ENCODE data around the gene TNFSF11. TPM values are rescaled to one million over a fixed set of nuclear protein-coding genes. Genes with fewer than 3 reads are reported as not detected.

TNFSF11 gene
- total RNA-seq, 4 donors from 2014 or later: not detected

GRCh38 chr13:42543215-42543797 lies 30.6 kb upstream of the TNFSF11 start:
- Histone ChIP-seq H3K4me1 (no peaks in the 10 kb centered on the region), H3K4me3 (no peak overlapping the region), H3K27me3 (no peaks in the 10 kb centered on the region), H3K9me3 (no peaks in the 10 kb centered on the region), H3K27ac (no peak overlapping the region), H3K36me3 (no peaks in the 10 kb centered on the region)
- WGBS, 2 donors: 61 to 74% methylated on average over 4 of the region's 4 CpGs
- no peak for DNase-seq (ENCODE audit: low spot score in 2 of 2)
- no peak for TF ChIP-seq EP300 (IDR thresholded peaks at IDR 0.05)
- TF ChIP-seq CTCF (IDR thresholded peaks at IDR 0.05): no peak
- no peak for TF ChIP-seq POLR2A (IDR thresholded peaks at IDR 0.05)

- Histone ChIP-seq H3K27ac (no peak overlapping the region), H3K4me3 (no peak overlapping the region), H3K36me3 (no peaks in the 10 kb centered on the region), H3K4me1 (no peaks in the 10 kb centered on the region), H3K27me3 (no peaks in the 10 kb centered on the region), H3K9me3 (no peaks in the 10 kb centered on the region)
- no peak for DNase-seq (ENCODE audit: low spot score in 2 of 2)
- WGBS, 2 donors: 62 to 71% methylated on average over 4 of the region's 4 CpGs
- no peak for TF ChIP-seq CTCF (IDR thresholded peaks at IDR 0.05)
- TF ChIP-seq POLR2A (IDR thresholded peaks at IDR 0.05): no peak
- TF ChIP-seq EP300 (IDR thresholded peaks at IDR 0.05): peak in 1 of 2 donors; percentile 67
Observed at GRCh38 chr13:42544246-42544926, 29.6 kb upstream of the TNFSF11 start.

- Histone ChIP-seq H3K27ac (no peak overlapping the region), H3K4me1 (no peaks in the 10 kb centered on the region), H3K9me3 (no peaks in the 10 kb centered on the region), H3K4me3 (no peak overlapping the region), H3K27me3 (no peaks in the 10 kb centered on the region), H3K36me3 (no peaks in the 10 kb centered on the region)
- WGBS, 2 donors: 87 to 90% methylated on average over 3 of the region's 3 CpGs
- TF ChIP-seq CTCF (IDR thresholded peaks at IDR 0.05): no peak
- no peak for TF ChIP-seq EP300 (IDR thresholded peaks at IDR 0.05)
- no peak for TF ChIP-seq POLR2A (IDR thresholded peaks at IDR 0.05)
- DNase-seq (ENCODE audit: low spot score in 2 of 2): no peak
Observed at GRCh38 chr13:42545842-42546241, 28.1 kb upstream of the TNFSF11 start.

GRCh38 chr13:42547612-42548011 lies 26.3 kb upstream of the TNFSF11 start:
- Histone ChIP-seq H3K4me3 (no peak overlapping the region), H3K9me3 (no peaks in the 10 kb centered on the region), H3K27ac (no peak overlapping the region), H3K4me1 (no peaks in the 10 kb centered on the region), H3K36me3 (no peaks in the 10 kb centered on the region), H3K27me3 (no peaks in the 10 kb centered on the region)
- no peak for DNase-seq (ENCODE audit: low spot score in 2 of 2)
- no peak for TF ChIP-seq CTCF (IDR thresholded peaks at IDR 0.05)
- no peak for TF ChIP-seq EP300 (IDR thresholded peaks at IDR 0.05)
- 93 to 100% methylated on average over 1 of the region's 1 CpG for WGBS, 2 donors

- no peak for DNase-seq (ENCODE audit: low spot score in 2 of 2)
- peak in 1 of 2 donors; percentile 31 for TF ChIP-seq EP300 (IDR thresholded peaks at IDR 0.05)
- no peak for TF ChIP-seq POLR2A (IDR thresholded peaks at IDR 0.05)
- TF ChIP-seq CTCF (IDR thresholded peaks at IDR 0.05): no peak
- Histone ChIP-seq H3K4me1 (no peaks in the 10 kb centered on the region), H3K36me3 (no peaks in the 10 kb centered on the region), H3K4me3 (no peak overlapping the region), H3K27me3 (no peaks in the 10 kb centered on the region), H3K27ac (no peak overlapping the region), H3K9me3 (no peaks in the 10 kb centered on the region)
- WGBS, 2 donors: 64 to 65% methylated on average over 10 of the region's 10 CpGs
Observed at GRCh38 chr13:42548731-42549551, 25.0 kb upstream of the TNFSF11 start.
